Neural cell (in vitro differentiated cells): ENCODE data around the gene KLHL36.

Source experiments
- CTCF ChIP-seq: fragments of 450-650 bp; IDR thresholded peaks from 2 replicates; pipeline ENCODE4 v1.5.1; 2014; ENCODE audit warnings: antibody characterized with exemption, mild to moderate bottlenecking, moderate library complexity; ENCODE audit not compliant: poor library complexity, severe bottlenecking
- EP300 ChIP-seq: fragments of 450-650 bp; conservative IDR thresholded peaks from 2 replicates; pipeline ENCODE4 v1.6.1; 2014; ENCODE audit warnings: antibody characterized with exemption, mild to moderate bottlenecking, moderate library complexity; ENCODE audit not compliant: poor library complexity, severe bottlenecking
- EZH2 ChIP-seq: fragments of 200-600, 300-800 bp; shearing (Covaris generic), sonication (generic); IDR thresholded peaks from 2 replicates; pipeline ENCODE4 v1.6.1; 2014; ENCODE audit warnings: antibody characterized with exemption, low read length, borderline replicate concordance, mild to moderate bottlenecking; ENCODE audit not compliant: insufficient read depth, poor library complexity, severe bottlenecking
- MXI1 ChIP-seq: fragments of 450-650 bp; conservative IDR thresholded peaks from 2 replicates; pipeline ENCODE4 v1.6.1; 2014; ENCODE audit warnings: antibody characterized with exemption, mild to moderate bottlenecking; ENCODE audit not compliant: poor library complexity, severe bottlenecking
- POLR2AphosphoS5 ChIP-seq: IDR thresholded peaks from 2 replicates; pipeline ENCODE4 v1.6.1; 2012
- RAD21 ChIP-seq: fragments of 450-650 bp; conservative IDR thresholded peaks from 2 replicates; pipeline ENCODE4 v1.6.1; 2014; ENCODE audit warnings: antibody characterized with exemption, mild to moderate bottlenecking, moderate library complexity
- REST ChIP-seq: IDR thresholded peaks from 2 replicates; pipeline ENCODE4 v1.6.1; 2012; ENCODE audit warnings: borderline replicate concordance
- SMC3 ChIP-seq: fragments of 450-650 bp; conservative IDR thresholded peaks from 2 replicates; pipeline ENCODE4 v1.6.1; 2014; ENCODE audit warnings: antibody characterized with exemption, mild to moderate bottlenecking, moderate library complexity; ENCODE audit not compliant: poor library complexity
- TAF1 ChIP-seq: IDR thresholded peaks from 2 replicates; pipeline ENCODE4 v1.6.1; 2012; ENCODE audit warnings: low read depth

- TF ChIP-seq RAD21 (no peak), CTCF (no peak), REST (no peak), EP300 (no peak), POLR2AphosphoS5 (no peak), EZH2 (no peak), TAF1 (no peak), SMC3 (no peak), MXI1 (no peak)
Measured at GRCh38 chr16:84665359-84665758, 17.0 kb downstream of the KLHL36 start.
